Fibroblast of villous mesenchyme (primary cell): Measurements from ENCODE around the gene UMPS. TPM values are rescaled to one million over a fixed set of nuclear protein-coding genes. Genes with fewer than 3 reads are reported as not detected.
"Not testable (repeated sequence)": the region's sequence is repeated elsewhere in the genome, so short reads cannot be mapped to it uniquely, and the experiment has no call there.

Experiments used
- DNase-seq: peaks from one replicate; pipeline ENCODE4 v3.0.0-alpha.2; 2010; ENCODE audit warnings: low read depth
- H3K4me3 ChIP-seq: 2 replicates; pipeline ENCODE4 v1.5.1; 2011; ENCODE audit warnings: low read depth, mild to moderate bottlenecking, low read length
- total RNA-seq: library from RNA; depleted of rRNA; stranded (reverse); fragments of >200 nt; gene quantifications from 2 replicates; pipeline ENCODE4 v1.2.3, GENCODE V29; 2012
- TF ChIP-seq, protein P1 (sequence below): IDR thresholded peaks from 2 replicates; pipeline ENCODE4 v1.5.1; 2012; ENCODE audit warnings: low read depth, mild to moderate bottlenecking, low read length; ENCODE audit not compliant: insufficient read depth

The UMPS gene
- total RNA-seq, 1 donor = 31.1 TPM

DNA sequence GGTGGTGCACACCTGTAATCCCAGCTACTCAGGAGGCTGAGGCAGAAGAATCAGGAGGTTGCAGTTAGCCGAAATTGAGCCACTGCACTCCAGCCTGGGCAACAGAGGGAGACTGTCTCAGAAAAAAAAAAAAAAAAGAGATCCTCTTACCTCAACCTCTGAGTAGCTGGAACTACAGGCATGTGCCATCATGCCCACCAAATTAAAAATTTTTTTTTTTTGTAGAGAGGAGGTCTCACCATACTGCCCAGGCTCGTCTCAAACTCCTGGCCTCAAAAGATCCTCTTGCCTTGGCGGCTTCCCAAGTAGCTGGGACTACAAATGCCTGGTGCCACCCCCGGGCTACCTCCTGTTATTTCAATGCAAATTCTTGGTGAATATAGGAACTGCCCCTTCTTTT, 1.5 kb downstream of the UMPS start:
- no peak for DNase-seq
- no peak overlapping the region for H3K4me3 ChIP-seq
- TF ChIP-seq, protein P1, sequence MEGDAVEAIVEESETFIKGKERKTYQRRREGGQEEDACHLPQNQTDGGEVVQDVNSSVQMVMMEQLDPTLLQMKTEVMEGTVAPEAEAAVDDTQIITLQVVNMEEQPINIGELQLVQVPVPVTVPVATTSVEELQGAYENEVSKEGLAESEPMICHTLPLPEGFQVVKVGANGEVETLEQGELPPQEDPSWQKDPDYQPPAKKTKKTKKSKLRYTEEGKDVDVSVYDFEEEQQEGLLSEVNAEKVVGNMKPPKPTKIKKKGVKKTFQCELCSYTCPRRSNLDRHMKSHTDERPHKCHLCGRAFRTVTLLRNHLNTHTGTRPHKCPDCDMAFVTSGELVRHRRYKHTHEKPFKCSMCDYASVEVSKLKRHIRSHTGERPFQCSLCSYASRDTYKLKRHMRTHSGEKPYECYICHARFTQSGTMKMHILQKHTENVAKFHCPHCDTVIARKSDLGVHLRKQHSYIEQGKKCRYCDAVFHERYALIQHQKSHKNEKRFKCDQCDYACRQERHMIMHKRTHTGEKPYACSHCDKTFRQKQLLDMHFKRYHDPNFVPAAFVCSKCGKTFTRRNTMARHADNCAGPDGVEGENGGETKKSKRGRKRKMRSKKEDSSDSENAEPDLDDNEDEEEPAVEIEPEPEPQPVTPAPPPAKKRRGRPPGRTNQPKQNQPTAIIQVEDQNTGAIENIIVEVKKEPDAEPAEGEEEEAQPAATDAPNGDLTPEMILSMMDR = no peak

DNA sequence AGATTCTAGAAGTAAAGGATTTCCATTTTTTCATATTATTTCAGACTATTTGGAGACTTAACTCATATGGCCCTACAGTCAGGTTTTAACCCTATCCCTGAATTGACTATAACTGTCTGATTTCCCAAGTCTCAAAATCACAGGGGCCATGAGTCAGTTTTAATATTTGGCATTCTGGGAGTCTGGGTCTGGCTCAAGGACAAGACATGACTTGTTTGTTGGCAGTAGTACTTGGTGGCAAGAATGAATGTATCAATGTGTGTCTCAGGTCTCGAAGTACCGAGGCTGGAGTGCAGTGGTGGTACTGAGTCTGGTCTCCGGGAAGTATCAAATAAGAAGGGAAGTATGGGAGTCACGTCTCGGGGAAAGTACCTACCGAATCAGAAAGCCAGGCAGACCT, 10.8 kb downstream of the UMPS start:
- no peak for DNase-seq
- TF ChIP-seq, protein P1 = no peak
- H3K4me3 ChIP-seq = no peak overlapping the region

DNA sequence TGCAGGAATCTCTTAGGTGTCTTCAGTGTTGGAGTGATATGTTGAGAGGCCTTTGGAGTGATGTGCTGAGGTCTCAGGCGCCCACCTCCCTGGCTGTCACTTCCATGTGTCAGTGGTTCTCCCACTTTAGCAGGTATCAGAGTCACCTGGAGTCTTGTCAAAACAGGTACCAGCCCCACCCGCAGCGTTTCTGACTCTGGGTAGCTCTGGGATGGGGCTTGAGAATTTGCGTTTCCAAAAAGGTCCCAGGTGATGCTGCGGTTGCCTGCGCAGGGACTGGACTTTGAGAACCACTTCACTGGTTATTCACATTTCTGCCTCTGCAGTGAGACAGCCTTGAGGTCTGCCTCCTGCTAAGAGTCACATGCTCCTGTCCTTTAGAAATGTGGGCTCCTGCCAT, 15.5 kb downstream of the UMPS start:
- no peak overlapping the region for H3K4me3 ChIP-seq
- TF ChIP-seq, protein P1 = no peak
- DNase-seq = no peak

DNA sequence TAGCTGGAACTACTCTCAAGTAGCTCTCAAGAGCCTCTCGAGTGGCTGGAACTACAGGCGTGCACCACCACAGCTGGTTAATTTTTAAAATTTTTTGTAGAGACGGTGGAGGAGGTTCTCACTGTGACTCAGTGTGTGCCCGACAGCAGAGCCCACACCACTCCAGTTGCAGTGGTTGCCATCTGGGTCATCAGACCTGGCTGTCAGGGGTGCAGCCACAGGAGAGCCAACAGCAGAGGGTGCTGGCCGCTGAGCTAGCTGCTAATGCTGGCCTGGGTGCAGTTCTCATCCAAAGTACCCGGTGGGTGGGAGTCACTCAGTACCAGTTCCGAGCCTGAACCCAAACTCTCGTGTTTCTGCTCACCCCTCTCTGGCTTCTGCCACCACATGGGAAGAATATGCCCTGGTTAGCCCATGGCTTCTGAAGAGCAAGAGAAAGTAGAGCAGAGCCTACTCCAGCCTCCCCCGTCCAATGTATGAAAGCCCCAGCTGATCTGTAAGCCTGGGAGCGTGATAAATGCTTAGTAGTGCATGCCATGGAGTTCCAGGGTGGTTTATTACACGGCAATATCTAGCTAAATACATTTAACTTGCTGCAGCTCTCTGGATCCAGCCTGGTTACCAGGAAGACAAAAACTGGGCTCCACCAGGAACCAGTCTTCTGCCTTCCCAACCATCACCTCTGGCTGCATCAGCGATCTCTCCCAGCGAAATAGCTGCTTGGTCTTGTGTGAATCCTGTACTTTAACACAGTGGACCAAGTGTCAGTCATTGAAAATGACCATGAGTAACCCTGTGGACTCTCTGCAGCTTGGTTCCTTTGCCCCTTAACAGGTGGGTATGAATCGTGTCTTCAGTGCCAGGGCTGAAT, 17.1 kb downstream of the UMPS start:
- TF ChIP-seq, protein P1 = no peak
- no peak for DNase-seq
- H3K4me3 ChIP-seq = no peak overlapping the region

DNA sequence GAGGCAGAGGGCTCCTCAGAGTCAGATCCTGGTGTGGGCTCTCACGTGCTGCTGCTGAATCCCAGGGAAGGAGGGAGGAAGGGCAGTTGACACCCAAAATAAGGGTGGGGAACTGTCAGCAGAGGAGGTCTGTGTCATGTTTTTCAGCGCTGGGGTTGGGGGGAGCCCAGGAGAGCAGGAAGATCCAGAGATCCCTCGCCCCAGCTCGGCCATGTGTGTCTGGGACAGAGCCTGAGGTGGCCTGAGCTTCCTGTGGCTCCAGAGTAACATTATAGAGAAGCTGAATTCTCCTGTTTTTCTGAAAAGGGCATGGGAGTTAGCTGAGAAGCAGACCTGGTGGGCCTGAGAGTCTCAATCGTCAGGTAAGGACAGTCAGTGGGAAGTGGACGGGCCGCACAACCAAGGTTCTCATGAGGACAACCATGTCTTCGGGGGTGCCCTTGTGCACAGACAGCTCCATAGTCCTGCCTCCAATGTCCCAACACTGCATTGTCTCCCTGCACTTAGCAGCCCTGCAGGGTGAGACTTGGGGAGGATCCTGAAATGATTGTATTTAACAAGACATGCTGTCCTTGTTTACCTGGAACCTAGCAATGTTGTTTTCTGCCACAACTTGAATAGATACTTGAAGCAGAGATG, 18.4 kb downstream of the UMPS start:
- TF ChIP-seq, protein P1 = no peak
- no peak overlapping the region for H3K4me3 ChIP-seq
- DNase-seq = no peak

DNA sequence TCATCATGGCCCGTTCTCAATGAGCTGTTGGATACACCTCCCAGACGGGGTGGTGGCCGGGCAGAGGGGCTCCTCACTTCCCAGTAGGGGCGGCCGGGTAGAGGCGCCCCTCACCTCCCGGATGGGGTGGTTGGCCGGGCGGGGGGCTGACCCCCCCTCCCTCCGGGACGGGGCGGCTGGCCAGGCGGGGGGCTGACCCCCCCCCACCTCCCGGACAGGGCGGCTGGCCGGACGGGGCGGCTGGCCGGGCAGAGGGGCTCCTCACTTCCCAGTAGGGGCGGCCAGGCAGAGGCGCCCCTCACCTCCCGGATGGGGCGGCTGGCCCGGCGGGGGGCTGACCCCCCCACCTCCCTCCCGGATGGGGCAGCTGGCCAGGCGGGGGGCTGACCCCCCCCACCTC, 19.6 kb downstream of the UMPS start:
- DNase-seq, H3K4me3 ChIP-seq: not testable (repeated sequence)

DNA sequence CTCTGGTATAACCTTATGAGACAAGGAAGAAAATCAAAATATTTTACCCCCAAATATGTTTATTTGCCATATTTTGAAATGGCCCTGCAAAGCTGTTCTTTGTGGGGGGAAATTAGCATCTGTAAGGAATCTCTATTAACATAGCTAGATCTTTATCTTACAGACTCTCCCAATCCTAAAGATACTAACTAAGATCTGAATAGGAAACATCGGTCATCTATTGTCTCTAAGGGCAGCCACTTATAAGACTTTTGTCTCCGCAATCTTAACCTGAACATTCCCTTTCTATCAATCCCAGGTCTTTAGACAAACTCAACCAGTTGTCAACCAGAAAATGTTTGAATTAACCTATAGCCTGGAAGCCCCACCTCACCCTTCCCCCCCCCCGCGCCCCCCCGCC, 21.2 kb downstream of the UMPS start:
- H3K4me3 ChIP-seq = no peak overlapping the region
- TF ChIP-seq, protein P1 = no peak

More for the DNA sequence above, 21.2 kb downstream of the UMPS start:
- DNase-seq = no peak
